ENCODE data around the gene SATB2. TPM values are rescaled to one million over a fixed set of nuclear protein-coding genes. Genes with fewer than 3 reads are reported as not detected.

SATB2 gene
- total RNA-seq, 2 donors from 2014 or later = 0.65 to 0.82 TPM

DNA sequence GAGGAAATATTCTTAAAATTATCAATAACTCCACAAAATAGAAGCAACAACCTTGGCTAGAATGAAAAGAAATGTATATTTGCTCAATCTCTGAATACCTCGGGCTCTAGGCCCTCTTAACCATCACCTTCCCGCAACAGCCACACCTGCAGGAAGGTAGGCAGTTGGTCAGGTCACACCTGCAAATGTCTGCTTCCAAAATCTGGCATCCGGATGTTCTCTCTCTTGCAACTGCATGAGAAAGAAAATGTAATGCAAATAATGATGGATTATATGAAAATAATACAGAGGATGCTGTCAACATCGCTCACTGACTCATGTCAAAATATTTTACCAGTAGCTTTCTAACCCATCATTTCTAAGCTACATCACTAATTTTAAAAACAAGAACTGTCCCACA lies 148.3 kb downstream of the SATB2 start:
- ATAC-seq (replicated peaks in 1 of 2) (no peak), DNase-seq (no peak)
- Mint-ChIP-seq H3K9me3 (peaks cover 0 to 5% of the 10 kb centered on the region in 2 donors), H3K27ac (no peak overlapping the region), H3K27me3 (ENCODE audit: low read depth) (peaks cover 6% of the 10 kb centered on the region), H3K36me3 (ENCODE audit: insufficient read depth in 2 of 2) (no peaks in the 10 kb centered on the region), H3K4me1 (ENCODE audit: low read depth) (no peaks in the 10 kb centered on the region), H3K4me3 (no peak overlapping the region)

DNA sequence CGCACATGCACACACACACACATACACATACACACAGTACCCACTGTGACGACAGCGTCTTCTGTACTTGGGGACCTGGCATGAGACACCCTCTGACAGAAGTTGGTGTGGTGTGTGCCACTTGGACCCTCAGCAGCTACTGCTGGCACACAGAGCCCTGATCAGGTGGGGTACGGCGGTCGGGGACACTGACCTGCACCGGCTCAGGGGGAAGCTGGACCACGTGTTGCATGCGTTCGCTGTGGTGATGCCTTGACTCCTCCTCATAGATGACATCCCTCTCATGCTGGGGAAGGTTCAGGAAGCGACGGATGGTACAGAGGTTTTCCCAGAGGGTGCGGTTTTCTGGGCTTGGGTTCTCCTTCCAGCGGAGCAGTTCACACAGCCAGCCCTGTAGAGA lies 149.2 kb downstream of the SATB2 start:
- Mint-ChIP-seq H3K4me3 (no peak overlapping the region), H3K27ac (no peak overlapping the region), H3K27me3 (ENCODE audit: low read depth) (peaks cover 6% of the 10 kb centered on the region), H3K36me3 (ENCODE audit: insufficient read depth in 2 of 2) (no peaks in the 10 kb centered on the region), H3K9me3 (peaks cover 0 to 4% of the 10 kb centered on the region in 2 donors), H3K4me1 (ENCODE audit: low read depth) (no peaks in the 10 kb centered on the region)
- DNase-seq = no peak
- no peak for ATAC-seq (replicated peaks in 1 of 2)

DNA sequence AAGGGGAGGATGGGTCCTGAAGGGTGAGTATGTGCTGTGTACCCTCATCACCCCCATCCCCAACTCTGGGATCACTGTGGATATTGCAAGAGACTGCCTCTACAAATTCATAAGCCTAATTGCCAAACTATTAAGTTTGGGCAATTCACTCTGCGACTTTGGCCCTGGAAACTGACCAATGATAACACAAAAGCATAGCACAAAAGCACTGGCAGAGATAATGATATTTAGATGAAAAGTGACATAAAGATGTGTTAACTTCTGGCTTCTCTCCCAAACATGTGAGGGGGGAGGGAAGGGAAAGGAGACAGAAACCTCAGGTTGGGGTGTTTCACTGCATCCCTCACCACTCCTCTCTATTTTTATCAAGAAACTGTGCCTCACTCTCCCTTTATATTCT lies 150.3 kb downstream of the SATB2 start:
- Mint-ChIP-seq H3K36me3 (ENCODE audit: insufficient read depth in 2 of 2) (no peaks in the 10 kb centered on the region), H3K4me1 (ENCODE audit: low read depth) (no peaks in the 10 kb centered on the region), H3K27me3 (ENCODE audit: low read depth) (peaks cover 6% of the 10 kb centered on the region), H3K9me3 (peaks cover 0 to 2% of the 10 kb centered on the region in 2 donors), H3K4me3 (no peak overlapping the region), H3K27ac (no peak overlapping the region)
- ATAC-seq (replicated peaks in 1 of 2) (no peak), DNase-seq (no peak)

GRCh38 chr2:199306116-199306515 lies 151.6 kb downstream of the SATB2 start:
- H3K27me3 Mint-ChIP-seq (ENCODE audit: low read depth) = peaks cover 5% of the 10 kb centered on the region
- H3K4me3 Mint-ChIP-seq = no peak overlapping the region
- H3K4me1 Mint-ChIP-seq (ENCODE audit: low read depth) = no peaks in the 10 kb centered on the region
- H3K27ac Mint-ChIP-seq = no peak overlapping the region
- no peaks in the 10 kb centered on the region for H3K36me3 Mint-ChIP-seq (ENCODE audit: insufficient read depth in 2 of 2)
- no peak for DNase-seq
- no peaks in the 10 kb centered on the region for H3K9me3 Mint-ChIP-seq
- ATAC-seq (replicated peaks in 1 of 2) = no peak

DNA sequence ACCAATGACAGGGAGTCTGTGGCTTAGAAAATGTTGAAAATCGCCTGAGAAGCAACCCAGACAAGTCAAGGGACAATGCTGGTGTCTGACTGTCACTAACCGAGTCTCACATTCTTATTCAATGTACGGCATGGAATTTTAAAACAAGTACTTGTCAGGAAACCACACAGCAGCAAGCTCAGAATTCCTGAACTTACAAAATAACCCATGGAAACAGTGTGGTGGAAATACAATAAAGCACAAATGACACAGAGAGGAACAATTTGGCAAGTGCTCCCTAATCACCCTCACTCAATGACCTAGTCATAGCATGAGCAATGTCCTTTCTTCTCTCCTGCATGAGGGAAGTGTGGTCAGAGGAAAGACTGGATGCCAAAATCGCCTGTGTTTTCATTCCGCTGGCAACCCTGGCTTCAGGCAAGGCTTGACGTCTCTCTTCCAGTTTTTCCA lies 154.0 kb downstream of the SATB2 start:
- Mint-ChIP-seq H3K27me3 (ENCODE audit: low read depth) (peaks cover 5% of the 10 kb centered on the region), H3K27ac (no peak overlapping the region), H3K9me3 (no peaks in the 10 kb centered on the region), H3K4me3 (no peak overlapping the region), H3K36me3 (ENCODE audit: insufficient read depth in 2 of 2) (no peaks in the 10 kb centered on the region), H3K4me1 (ENCODE audit: low read depth) (no peaks in the 10 kb centered on the region)
- no peak for ATAC-seq (replicated peaks in 1 of 2)
- no peak for DNase-seq

DNA sequence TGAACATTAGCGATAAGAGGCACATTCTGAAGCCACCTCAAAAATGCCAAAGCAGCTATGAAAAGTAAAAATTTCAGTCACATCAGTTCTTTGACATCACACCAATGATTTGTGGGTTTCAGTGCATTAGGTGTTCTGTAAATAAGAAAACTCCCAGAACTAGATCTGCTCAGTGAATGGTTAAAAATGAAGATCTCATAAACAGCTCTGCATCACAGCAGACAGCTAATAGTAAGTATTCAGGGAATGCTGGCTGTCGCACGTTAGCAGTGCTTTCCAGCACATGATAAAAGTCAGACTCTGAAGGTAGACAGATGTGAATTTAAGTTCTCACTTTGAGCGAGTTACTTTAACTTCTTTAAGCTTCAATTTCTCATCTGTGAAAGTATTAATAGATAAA lies 154.9 kb downstream of the SATB2 start:
- DNase-seq (no peak), ATAC-seq (replicated peaks in 1 of 2) (no peak)
- no peaks in the 10 kb centered on the region for H3K36me3 Mint-ChIP-seq (ENCODE audit: insufficient read depth in 2 of 2)
- H3K27me3 Mint-ChIP-seq (ENCODE audit: low read depth) = peaks cover 5% of the 10 kb centered on the region
- H3K27ac Mint-ChIP-seq = no peak overlapping the region
- H3K9me3 Mint-ChIP-seq = peaks cover 0 to 2% of the 10 kb centered on the region in 2 donors
- no peaks in the 10 kb centered on the region for H3K4me1 Mint-ChIP-seq (ENCODE audit: low read depth)
- H3K4me3 Mint-ChIP-seq = no peak overlapping the region

DNA sequence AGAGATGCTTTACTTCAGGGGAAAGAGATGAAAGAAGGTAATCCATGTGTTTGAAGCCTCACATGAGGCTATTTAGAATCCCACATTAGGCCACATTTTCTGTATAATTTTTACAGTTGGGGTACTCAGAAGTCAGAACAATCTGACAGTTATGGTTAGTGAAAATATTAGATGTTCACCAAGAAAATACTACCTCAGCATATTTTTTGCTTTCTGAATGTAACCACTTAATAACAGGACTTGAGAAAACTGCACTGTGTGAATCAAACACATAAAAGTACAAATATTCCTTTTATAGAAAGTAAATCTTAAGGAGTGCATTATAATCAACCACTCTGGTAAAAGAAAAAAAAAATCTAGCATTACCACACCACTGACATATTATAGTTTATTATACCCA lies 169.3 kb downstream of the SATB2 start:
- H3K27ac Mint-ChIP-seq = no peak overlapping the region
- ATAC-seq (replicated peaks in 1 of 2) (no peak), DNase-seq (no peak)
- no peaks in the 10 kb centered on the region for H3K36me3 Mint-ChIP-seq (ENCODE audit: insufficient read depth in 2 of 2)
- no peaks in the 10 kb centered on the region for H3K4me1 Mint-ChIP-seq (ENCODE audit: low read depth)
- H3K27me3 Mint-ChIP-seq (ENCODE audit: low read depth) = no peaks in the 10 kb centered on the region
- no peak overlapping the region for H3K4me3 Mint-ChIP-seq
- no peaks in the 10 kb centered on the region for H3K9me3 Mint-ChIP-seq

GRCh38 chr2:199282309-199282708 lies 175.4 kb downstream of the SATB2 start:
- Mint-ChIP-seq H3K4me1 (ENCODE audit: low read depth) (no peaks in the 10 kb centered on the region), H3K27ac (no peak overlapping the region), H3K27me3 (ENCODE audit: low read depth) (no peaks in the 10 kb centered on the region), H3K36me3 (ENCODE audit: insufficient read depth in 2 of 2) (no peaks in the 10 kb centered on the region), H3K4me3 (no peak overlapping the region), H3K9me3 (peaks cover 0 to 3% of the 10 kb centered on the region in 2 donors)
- no peak for DNase-seq
- no peak for ATAC-seq (replicated peaks in 1 of 2)

- H3K27ac Mint-ChIP-seq = no peak overlapping the region
- DNase-seq (no peak), ATAC-seq (replicated peaks in 1 of 2) (no peak)
- H3K27me3 Mint-ChIP-seq (ENCODE audit: low read depth) = no peaks in the 10 kb centered on the region
- peaks cover 0 to 3% of the 10 kb centered on the region in 2 donors for H3K9me3 Mint-ChIP-seq
- H3K36me3 Mint-ChIP-seq (ENCODE audit: insufficient read depth in 2 of 2) = no peaks in the 10 kb centered on the region
- H3K4me3 Mint-ChIP-seq = no peak overlapping the region
- H3K4me1 Mint-ChIP-seq (ENCODE audit: low read depth) = no peaks in the 10 kb centered on the region
These were observed 178.6 kb downstream of the SATB2 start for GRCh38 chr2:199279146-199279545.

DNA sequence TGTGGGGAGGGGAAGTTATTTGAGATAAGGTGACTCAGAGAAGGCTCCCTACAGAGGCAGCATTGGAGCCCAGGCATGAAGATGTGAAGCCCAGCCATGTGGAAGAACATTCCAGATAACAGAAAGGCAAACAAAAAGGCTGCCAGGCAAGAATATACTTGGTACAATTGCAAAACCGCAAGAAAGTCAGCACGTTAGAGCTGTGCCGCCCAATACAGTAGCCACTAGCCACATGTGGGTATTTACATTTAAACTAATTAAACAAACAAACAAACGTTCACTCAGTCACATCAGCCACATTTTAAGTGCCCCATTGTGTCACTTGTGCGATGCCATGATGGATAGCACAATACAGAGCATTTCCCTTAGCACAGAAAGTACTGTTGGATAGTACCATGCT lies 179.6 kb downstream of the SATB2 start:
- Mint-ChIP-seq H3K9me3 (peaks cover 0 to 3% of the 10 kb centered on the region in 2 donors), H3K27ac (no peak overlapping the region), H3K27me3 (ENCODE audit: low read depth) (no peaks in the 10 kb centered on the region)

GRCh38 chr2:199273042-199273511 lies 184.7 kb downstream of the SATB2 start:
- Mint-ChIP-seq H3K9me3 (peaks cover 0 to 2% of the 10 kb centered on the region in 2 donors), H3K4me1 (ENCODE audit: low read depth) (no peaks in the 10 kb centered on the region)

More for the DNA sequence above, 179.6 kb downstream of the SATB2 start:
- H3K4me3 Mint-ChIP-seq = no peak overlapping the region
- DNase-seq = no peak
- H3K4me1 Mint-ChIP-seq (ENCODE audit: low read depth) = no peaks in the 10 kb centered on the region
- H3K36me3 Mint-ChIP-seq (ENCODE audit: insufficient read depth in 2 of 2) = no peaks in the 10 kb centered on the region
- no peak for ATAC-seq (replicated peaks in 1 of 2)

DNA sequence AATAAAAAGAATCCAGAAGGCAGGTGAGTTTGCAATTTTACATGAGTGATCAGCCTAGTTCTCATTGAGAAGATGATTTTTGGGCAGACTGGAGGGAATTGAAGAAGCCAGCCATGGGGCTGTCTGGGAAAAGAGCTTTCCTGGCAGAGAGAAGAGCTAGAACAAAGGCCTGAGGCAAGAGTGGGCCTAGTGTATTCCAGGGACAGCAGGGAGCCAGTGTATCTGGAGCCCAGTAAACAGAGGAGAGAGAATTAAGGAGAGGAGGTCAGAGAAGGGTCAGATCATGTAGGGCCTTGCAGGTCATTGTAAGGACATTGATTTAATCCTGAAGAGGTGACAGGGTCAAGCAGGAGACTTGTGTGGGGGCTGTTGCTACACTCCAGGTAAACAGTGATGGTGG lies 195.8 kb downstream of the SATB2 start:
- Mint-ChIP-seq H3K27me3 (ENCODE audit: low read depth) (peaks cover 6% of the 10 kb centered on the region), H3K36me3 (ENCODE audit: insufficient read depth in 2 of 2) (peaks cover 7 to 10% of the 10 kb centered on the region in 2 donors), H3K27ac (no peak overlapping the region), H3K4me1 (ENCODE audit: low read depth) (no peaks in the 10 kb centered on the region), H3K9me3 (peaks cover 14 to 16% of the 10 kb centered on the region in 2 donors), H3K4me3 (no peak overlapping the region)
- no peak for DNase-seq
- ATAC-seq (replicated peaks in 1 of 2) = no peak

More at GRCh38 chr2:199273042-199273511, 184.7 kb downstream of the SATB2 start:
- Mint-ChIP-seq H3K4me3 (no peak overlapping the region), H3K27ac (no peak overlapping the region), H3K27me3 (ENCODE audit: low read depth) (no peaks in the 10 kb centered on the region), H3K36me3 (ENCODE audit: insufficient read depth in 2 of 2) (no peaks in the 10 kb centered on the region)
- DNase-seq = no peak
- no peak for ATAC-seq (replicated peaks in 1 of 2)

- H3K4me3 Mint-ChIP-seq = no peak overlapping the region
- ATAC-seq (replicated peaks in 1 of 2) = no peak
- DNase-seq = no peak
- peaks cover 14 to 16% of the 10 kb centered on the region in 2 donors for H3K9me3 Mint-ChIP-seq
- H3K4me1 Mint-ChIP-seq (ENCODE audit: low read depth) = no peaks in the 10 kb centered on the region
- no peak overlapping the region for H3K27ac Mint-ChIP-seq
- peaks cover 7 to 10% of the 10 kb centered on the region in 2 donors for H3K36me3 Mint-ChIP-seq (ENCODE audit: insufficient read depth in 2 of 2)
- H3K27me3 Mint-ChIP-seq (ENCODE audit: low read depth) = peaks cover 6% of the 10 kb centered on the region
These were observed 196.5 kb downstream of the SATB2 start for GRCh38 chr2:199261239-199261638.

DNA sequence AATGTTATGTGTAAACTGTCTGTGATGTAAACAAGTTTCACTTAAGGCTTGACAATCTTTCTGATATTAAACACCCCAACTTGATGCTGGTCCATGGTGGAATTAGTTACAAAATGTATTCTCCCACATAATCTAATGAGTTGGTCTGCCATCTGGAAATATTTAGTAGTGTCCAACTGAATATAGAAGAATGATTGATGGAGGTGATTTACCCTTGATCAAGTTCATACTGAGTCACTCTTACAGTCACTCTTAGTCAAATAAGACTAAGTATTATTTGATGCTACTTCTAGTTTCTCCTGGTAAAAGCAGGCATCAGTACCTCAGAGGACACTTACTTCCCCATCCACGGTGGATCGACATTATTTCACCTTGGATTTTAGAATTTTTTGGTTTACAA lies 198.1 kb downstream of the SATB2 start:
- Mint-ChIP-seq H3K9me3 (peaks cover 14 to 16% of the 10 kb centered on the region in 2 donors), H3K4me3 (no peak overlapping the region), H3K4me1 (ENCODE audit: low read depth) (no peaks in the 10 kb centered on the region), H3K27me3 (ENCODE audit: low read depth) (no peaks in the 10 kb centered on the region), H3K27ac (no peak overlapping the region), H3K36me3 (ENCODE audit: insufficient read depth in 2 of 2) (peaks cover 7 to 10% of the 10 kb centered on the region in 2 donors)
- no peak for ATAC-seq (replicated peaks in 1 of 2)
- DNase-seq = no peak

All from activated T-cell treated with anti-CD3 and anti-CD28 coated beads, Interleukin-2, amount 50 U/mL, for 72 hours (primary cell).